GM08714 (cell line): ENCODE results near the gene CDC42BPB.

Source experiments
- H3K4me3 ChIP-seq: fragments of 200-500 bp; sonication (Bioruptor generic); 2 replicates; pipeline ENCODE4 v1.5.1; 2014; ENCODE audit warnings: mild to moderate bottlenecking, low read length, inconsistent platforms
- ZNF274 ChIP-seq: IDR thresholded peaks from 2 replicates; pipeline ENCODE4 v1.6.1; 2012; ENCODE audit warnings: mild to moderate bottlenecking, low read depth, low read length

Gene CDC42BPB

GRCh38 chr14:103057372-103058163, at the start of gene CDC42BPB:
CDC42BPB (minus strand) TSS chr14:103057549; CDS start chr14:103057173, 376 bp downstream.
- peak within 1 kb of the TSS; percentile 76 for H3K4me3 ChIP-seq
- no peak for TF ChIP-seq ZNF274

- TF ChIP-seq ZNF274, result no peak
- H3K4me3 ChIP-seq, result no peak overlapping the region
These were observed 48.3 kb upstream of the CDC42BPB start for GRCh38 chr14:103105580-103106150.

- no peak for TF ChIP-seq ZNF274
- H3K4me3 ChIP-seq, result no peak overlapping the region
These were observed 47.5 kb upstream of the CDC42BPB start for GRCh38 chr14:103104654-103105452.

- H3K4me3 ChIP-seq, result no peak overlapping the region
- TF ChIP-seq ZNF274, result no peak
These were observed 47.0 kb upstream of the CDC42BPB start for GRCh38 chr14:103104389-103104653.

GRCh38 chr14:103103461-103104388, 46.4 kb upstream of the CDC42BPB start:
- H3K4me3 ChIP-seq, result no peak overlapping the region
- no peak for TF ChIP-seq ZNF274

GRCh38 chr14:103102689-103103260, 45.4 kb upstream of the CDC42BPB start:
- no peak for TF ChIP-seq ZNF274
- no peak overlapping the region for H3K4me3 ChIP-seq

- TF ChIP-seq ZNF274, result no peak
- H3K4me3 ChIP-seq, result no peak overlapping the region
These were observed 44.8 kb upstream of the CDC42BPB start for GRCh38 chr14:103101963-103102688.

GRCh38 chr14:103101257-103101962, 44.1 kb upstream of the CDC42BPB start:
- TF ChIP-seq ZNF274, result no peak

GRCh38 chr14:103100281-103101121, 43.2 kb upstream of the CDC42BPB start:
- TF ChIP-seq ZNF274, result no peak
- no peak overlapping the region for H3K4me3 ChIP-seq

More at GRCh38 chr14:103101257-103101962, 44.1 kb upstream of the CDC42BPB start:
- H3K4me3 ChIP-seq, result no peak overlapping the region

GRCh38 chr14:103099733-103100280, 42.5 kb upstream of the CDC42BPB start:
- no peak overlapping the region for H3K4me3 ChIP-seq
- TF ChIP-seq ZNF274, result no peak

- TF ChIP-seq ZNF274, result no peak
- H3K4me3 ChIP-seq, result no peak overlapping the region
These were observed 41.9 kb upstream of the CDC42BPB start for GRCh38 chr14:103099081-103099732.
